ENCODE measurements around the gene TMF1. TPM values are rescaled to one million over a fixed set of nuclear protein-coding genes. Genes with fewer than 3 reads are reported as not detected.

TMF1 gene
- total and polyA plus RNA-seq, 2 experiments from 2014 or later = 18.4 to 21.6 TPM

DNA sequence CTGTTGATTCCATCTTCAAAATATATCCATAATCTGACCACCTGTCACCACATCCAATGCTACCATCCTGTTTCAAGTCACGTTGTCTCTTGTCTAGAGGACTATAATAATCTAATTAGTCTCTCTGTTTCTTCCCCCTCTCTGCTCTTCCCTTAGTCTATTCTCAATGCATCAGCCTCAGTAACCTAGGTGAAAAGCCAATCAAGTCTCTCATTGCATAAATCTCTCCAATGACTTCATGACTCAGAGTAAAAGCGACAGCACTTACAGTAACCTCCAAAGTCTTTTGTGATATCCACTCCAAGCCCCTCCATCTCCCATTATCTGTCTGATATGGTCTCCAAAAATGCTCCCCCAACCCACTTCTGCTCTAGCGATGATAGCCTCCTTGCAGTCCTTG lies 20.8 kb upstream of the TMF1 start:
- no peak overlapping the region for H3K4me3 ChIP-seq
- H3K4me1 ChIP-seq (ENCODE audit: low read depth) = peaks cover under 1% of the 10 kb centered on the region
- H3K27ac ChIP-seq = no peak overlapping the region
- H3K36me3 ChIP-seq = peaks cover 13% of the 10 kb centered on the region
- no peaks in the 10 kb centered on the region for H3K27me3 ChIP-seq
- H3K9me3 ChIP-seq (ENCODE audit: low read depth) = no peaks in the 10 kb centered on the region
- DNase-seq (ENCODE audit: low read depth in 1 of 2, low spot score in 1 of 2) = no peak
- TF ChIP-seq, protein P1, sequence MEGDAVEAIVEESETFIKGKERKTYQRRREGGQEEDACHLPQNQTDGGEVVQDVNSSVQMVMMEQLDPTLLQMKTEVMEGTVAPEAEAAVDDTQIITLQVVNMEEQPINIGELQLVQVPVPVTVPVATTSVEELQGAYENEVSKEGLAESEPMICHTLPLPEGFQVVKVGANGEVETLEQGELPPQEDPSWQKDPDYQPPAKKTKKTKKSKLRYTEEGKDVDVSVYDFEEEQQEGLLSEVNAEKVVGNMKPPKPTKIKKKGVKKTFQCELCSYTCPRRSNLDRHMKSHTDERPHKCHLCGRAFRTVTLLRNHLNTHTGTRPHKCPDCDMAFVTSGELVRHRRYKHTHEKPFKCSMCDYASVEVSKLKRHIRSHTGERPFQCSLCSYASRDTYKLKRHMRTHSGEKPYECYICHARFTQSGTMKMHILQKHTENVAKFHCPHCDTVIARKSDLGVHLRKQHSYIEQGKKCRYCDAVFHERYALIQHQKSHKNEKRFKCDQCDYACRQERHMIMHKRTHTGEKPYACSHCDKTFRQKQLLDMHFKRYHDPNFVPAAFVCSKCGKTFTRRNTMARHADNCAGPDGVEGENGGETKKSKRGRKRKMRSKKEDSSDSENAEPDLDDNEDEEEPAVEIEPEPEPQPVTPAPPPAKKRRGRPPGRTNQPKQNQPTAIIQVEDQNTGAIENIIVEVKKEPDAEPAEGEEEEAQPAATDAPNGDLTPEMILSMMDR (IDR thresholded peaks at IDR 0.05; ENCODE audit: low read depth, low read length) = no peak

GRCh38 chr3:69066121-69066520 lies 14.0 kb upstream of the TMF1 start:
- H3K36me3 ChIP-seq = peaks cover 36% of the 10 kb centered on the region
- no peaks in the 10 kb centered on the region for H3K27me3 ChIP-seq
- H3K9me3 ChIP-seq (ENCODE audit: low read depth) = no peaks in the 10 kb centered on the region
- no peak overlapping the region for H3K27ac ChIP-seq
- H3K4me3 ChIP-seq = no peak overlapping the region
- TF ChIP-seq, protein P1 (IDR thresholded peaks at IDR 0.05; ENCODE audit: low read depth, low read length) = no peak
- no peaks in the 10 kb centered on the region for H3K4me1 ChIP-seq (ENCODE audit: low read depth)
- DNase-seq (ENCODE audit: low read depth in 1 of 2, low spot score in 1 of 2) = no peak

- H3K9me3 ChIP-seq (ENCODE audit: low read depth) = no peaks in the 10 kb centered on the region
- H3K36me3 ChIP-seq = peaks cover 42% of the 10 kb centered on the region
- no peaks in the 10 kb centered on the region for H3K4me1 ChIP-seq (ENCODE audit: low read depth)
- no peak overlapping the region for H3K4me3 ChIP-seq
- no peak for DNase-seq (ENCODE audit: low read depth in 1 of 2, low spot score in 1 of 2)
- TF ChIP-seq, protein P1 (IDR thresholded peaks at IDR 0.05; ENCODE audit: low read depth, low read length) = no peak
- H3K27me3 ChIP-seq = no peaks in the 10 kb centered on the region
- no peak overlapping the region for H3K27ac ChIP-seq
Measured at GRCh38 chr3:69065318-69065964, 13.3 kb upstream of the TMF1 start.

GRCh38 chr3:69063636-69064035 lies 11.5 kb upstream of the TMF1 start:
- Histone ChIP-seq H3K4me1 (ENCODE audit: low read depth) (no peaks in the 10 kb centered on the region), H3K27ac (peak overlapping the region; percentile 36), H3K4me3 (no peak overlapping the region), H3K9me3 (ENCODE audit: low read depth) (no peaks in the 10 kb centered on the region), H3K36me3 (peaks cover 54% of the 10 kb centered on the region), H3K27me3 (no peaks in the 10 kb centered on the region)
- no peak for DNase-seq (ENCODE audit: low read depth in 1 of 2, low spot score in 1 of 2)
- TF ChIP-seq, protein P1 (IDR thresholded peaks at IDR 0.05; ENCODE audit: low read depth, low read length) = no peak

GRCh38 chr3:69059688-69060087 lies 7.6 kb upstream of the TMF1 start:
- Histone ChIP-seq H3K27ac (no peak overlapping the region), H3K36me3 (peaks cover 84% of the 10 kb centered on the region), H3K4me3 (no peak overlapping the region), H3K27me3 (no peaks in the 10 kb centered on the region), H3K4me1 (ENCODE audit: low read depth) (no peaks in the 10 kb centered on the region), H3K9me3 (ENCODE audit: low read depth) (no peaks in the 10 kb centered on the region)
- DNase-seq (ENCODE audit: low read depth in 1 of 2, low spot score in 1 of 2) = no peak
- TF ChIP-seq, protein P1 (IDR thresholded peaks at IDR 0.05; ENCODE audit: low read depth, low read length) = no peak

Measured in cardiac muscle cell (in vitro differentiated cells and primary cell).